Small intestine (tissue), 7 donors: ENCODE measurements around the gene PDE8B. TPM values are rescaled to one million over a fixed set of nuclear protein-coding genes. Genes with fewer than 3 reads are reported as not detected.

Source experiments
- DNase-seq, 2 donors: peaks; one replicate each; pipeline versions ENCODE4 v3.0.0 to v3.0.0-alpha.2; 2013
- FAIRE-seq: peaks from 2 replicates; lab custom pipeline; 2012; peaks lifted over from hg19 to GRCh38; lab: Jason Lieb, UNC
- H3K27ac ChIP-seq, 3 donors: one replicate each; pipeline ENCODE4 v1.5.1; 2013; ENCODE audit warnings: low read length in 2 of 3, mild to moderate bottlenecking in 2 of 3, control low read depth in 1 of 3, inconsistent platforms in 1 of 3, low read depth in 1 of 3, moderate library complexity in 1 of 3
- H3K27me3 ChIP-seq, 3 donors: one replicate each; pipeline ENCODE4 v1.6.1; 2013; ENCODE audit warnings: low read length in 3 of 3, inconsistent platforms in 1 of 3; ENCODE audit not compliant: control insufficient read depth in 3 of 3, insufficient read depth in 3 of 3
- H3K36me3 ChIP-seq, 3 donors: one replicate each; pipeline ENCODE4 v1.6.1; 2013; ENCODE audit warnings: low read length in 3 of 3, inconsistent platforms in 1 of 3, low read depth in 1 of 3, mild to moderate bottlenecking in 1 of 3, moderate library complexity in 1 of 3; ENCODE audit not compliant: control insufficient read depth in 3 of 3, insufficient read depth in 2 of 3
- H3K4me1 ChIP-seq, 3 donors: one replicate each; pipeline ENCODE4 v1.6.1; 2013; ENCODE audit warnings: low read length in 2 of 3, inconsistent platforms in 1 of 3, low read depth in 1 of 3, mild to moderate bottlenecking in 1 of 3, moderate library complexity in 1 of 3; ENCODE audit not compliant: control insufficient read depth in 3 of 3, insufficient read depth in 2 of 3
- H3K4me3 ChIP-seq, 3 donors: one replicate each; pipeline ENCODE4 v1.5.1; 2013; ENCODE audit warnings: low read length in 3 of 3, control low read depth in 1 of 3, inconsistent platforms in 1 of 3, low read depth in 1 of 3, mild to moderate bottlenecking in 1 of 3, moderate library complexity in 1 of 3
- H3K9me3 ChIP-seq, 2 donors: one replicate each; pipeline ENCODE4 v1.6.1; 2013; ENCODE audit warnings: low read depth in 1 of 2, low read length in 1 of 2; ENCODE audit not compliant: control insufficient read depth in 2 of 2, insufficient read depth in 1 of 2
- WGBS, 3 donors: extraction: QIAGEN DNeasy Blood & Tissue Kit; methylation state at CpG; one replicate each; pipeline ENCODE4 v1.1.7; 2013; 5-methylcytosine and 5-hydroxymethylcytosine counted together
- polyA plus RNA-seq, 4 donors: library from polyadenylated mRNA; stranded (reverse) in 3 of 4; unstranded in 1 of 4; fragments of 200-250 nt in 3 of 4; fragments of 120-200 nt in 1 of 4; gene quantifications; one replicate each; pipeline versions ENCODE4 v1.2.1 to v1.2.3, GENCODE V29; 2013
- donor health status: healthy with polysubstance abuse.
- donor health status: control.
- donor health status: control.
- donor health status: Bipolar disorder and iron deficiency.
- donor health status: healthy.

The PDE8B gene
- polyA plus RNA-seq, 4 donors = 0.22 to 1.5 (median 0.99) TPM

DNA sequence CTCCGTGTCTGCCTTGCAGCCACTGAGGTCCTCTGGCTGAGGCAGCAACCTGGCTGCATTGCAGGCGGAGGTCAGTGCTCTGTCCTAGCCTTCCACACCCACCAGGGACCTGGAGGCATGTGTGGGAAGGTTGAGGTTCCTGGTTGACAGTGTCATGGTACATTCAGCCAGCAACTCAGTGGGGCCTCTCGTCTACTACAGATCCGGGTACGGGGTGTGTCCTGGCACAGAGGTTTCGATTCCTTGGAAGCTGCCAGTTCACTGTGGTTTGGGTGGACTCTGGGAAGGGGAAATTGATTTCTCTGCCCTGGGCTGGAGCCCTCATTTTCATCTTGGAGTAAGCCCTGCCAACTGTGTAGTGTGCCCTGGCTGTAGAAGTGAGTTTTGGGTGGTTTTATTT, 45.1 kb downstream of the PDE8B start:
- DNase-seq (no peak), FAIRE-seq (no peak)
- WGBS, 3 donors = 72 to 74% (median 73%) methylated on average over 6 of the region's 6 CpGs

GRCh38 chr5:77256406-77256805, 45.9 kb downstream of the PDE8B start:
- DNase-seq (no peak), FAIRE-seq (no peak)
- Histone ChIP-seq H3K27me3 (peaks cover 0 to 2% (median 0%) of the 10 kb centered on the region in 3 donors), H3K4me1 (no peaks in the 10 kb centered on the region), H3K9me3 (no peaks in the 10 kb centered on the region), H3K4me3 (no peak overlapping the region), H3K27ac (no peak overlapping the region), H3K36me3 (no peaks in the 10 kb centered on the region)
- 96 to 99% (median 97%) methylated on average over 1 of the region's 1 CpG for WGBS, 3 donors

More for the DNA sequence above, 45.1 kb downstream of the PDE8B start:
- no peak overlapping the region for H3K4me3 ChIP-seq
- H3K27me3 ChIP-seq = peaks cover 0 to 2% (median 0%) of the 10 kb centered on the region in 3 donors
- H3K4me1 ChIP-seq = no peaks in the 10 kb centered on the region
- no peaks in the 10 kb centered on the region for H3K36me3 ChIP-seq
- no peaks in the 10 kb centered on the region for H3K9me3 ChIP-seq
- no peak overlapping the region for H3K27ac ChIP-seq

DNA sequence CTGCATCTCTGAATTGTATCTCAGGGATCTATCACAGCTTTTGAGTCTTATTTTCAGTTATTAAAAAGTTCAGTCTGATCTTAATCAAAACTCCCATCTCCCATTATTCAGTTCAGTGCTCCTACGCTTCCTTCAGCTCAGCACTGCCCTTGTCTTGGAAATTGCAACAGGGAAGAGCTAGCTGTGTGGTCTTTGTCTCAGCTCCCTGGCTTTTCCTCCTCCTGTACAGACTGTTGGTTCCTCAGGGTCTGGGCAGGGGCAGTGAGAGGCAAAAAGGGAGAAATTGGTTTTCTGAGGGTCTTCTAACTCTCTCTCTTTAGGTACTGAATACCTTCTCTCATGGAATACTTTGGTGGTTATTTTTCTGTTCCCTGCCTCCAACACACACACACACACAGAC, 48.2 kb downstream of the PDE8B start:
- H3K4me3 ChIP-seq = no peak overlapping the region
- WGBS, 3 donors = 83 to 97% (median 86%) methylated on average over 1 of the region's 1 CpG
- DNase-seq = no peak
- H3K36me3 ChIP-seq = no peaks in the 10 kb centered on the region
- no peak overlapping the region for H3K27ac ChIP-seq
- H3K4me1 ChIP-seq = no peaks in the 10 kb centered on the region
- H3K27me3 ChIP-seq = peaks cover 0 to 2% (median 0%) of the 10 kb centered on the region in 3 donors
- no peak for FAIRE-seq
- no peaks in the 10 kb centered on the region for H3K9me3 ChIP-seq

DNA sequence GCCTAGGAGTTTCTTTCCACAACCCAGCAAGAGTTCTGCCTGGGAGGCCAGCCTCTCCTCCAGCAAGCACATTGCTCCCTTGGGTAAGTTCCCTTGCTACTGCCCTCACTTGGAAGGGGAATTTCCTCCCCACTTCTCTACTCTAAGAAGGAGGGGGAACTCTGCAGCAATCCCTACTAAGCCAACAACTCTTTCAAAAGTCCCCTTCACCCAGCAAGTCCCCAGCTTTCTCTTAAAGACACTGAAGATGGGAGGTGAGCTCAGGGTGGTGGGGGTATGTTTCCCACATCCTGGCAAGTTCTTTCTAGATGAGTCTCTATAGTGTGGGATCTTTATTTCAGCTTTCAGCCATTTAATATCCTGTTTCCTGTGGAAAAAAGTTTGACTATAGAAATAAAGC, 49.0 kb downstream of the PDE8B start:
- Histone ChIP-seq H3K27ac (no peak overlapping the region), H3K36me3 (no peaks in the 10 kb centered on the region), H3K4me1 (no peaks in the 10 kb centered on the region), H3K27me3 (peaks cover 0 to 2% (median 0%) of the 10 kb centered on the region in 3 donors), H3K9me3 (no peaks in the 10 kb centered on the region), H3K4me3 (no peak overlapping the region)
- no peak for DNase-seq
- no peak for FAIRE-seq

DNA sequence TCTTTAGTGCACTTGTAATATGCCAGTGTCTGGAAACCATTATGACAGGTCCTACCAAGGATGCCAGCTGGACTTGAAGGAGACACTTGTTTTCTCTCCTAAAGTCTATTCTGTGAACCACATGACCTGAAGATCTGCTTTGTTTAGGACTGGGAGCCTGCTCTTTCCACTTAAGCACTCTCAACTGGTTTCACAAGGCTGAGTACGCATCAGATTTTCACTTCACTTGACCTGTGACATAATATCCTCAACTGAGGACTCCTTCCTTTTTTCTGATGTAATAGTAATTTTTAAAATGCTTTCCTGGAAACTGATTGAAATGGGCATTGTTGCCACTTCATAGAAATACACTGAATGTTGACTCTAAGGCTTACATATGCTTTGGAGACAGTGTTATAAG, 52.2 kb downstream of the PDE8B start:
- Histone ChIP-seq H3K27me3 (no peaks in the 10 kb centered on the region), H3K9me3 (no peaks in the 10 kb centered on the region), H3K4me3 (no peak overlapping the region), H3K27ac (no peak overlapping the region), H3K36me3 (no peaks in the 10 kb centered on the region), H3K4me1 (no peaks in the 10 kb centered on the region)
- FAIRE-seq = no peak
- no peak for DNase-seq
- 72 to 86% (median 85%) methylated on average over 1 of the region's 1 CpG for WGBS, 3 donors

GRCh38 chr5:77266291-77266690, 55.8 kb downstream of the PDE8B start:
- FAIRE-seq = no peak
- H3K36me3 ChIP-seq = no peaks in the 10 kb centered on the region
- no peak overlapping the region for H3K4me3 ChIP-seq
- H3K27ac ChIP-seq = no peak overlapping the region
- H3K27me3 ChIP-seq = no peaks in the 10 kb centered on the region
- no peaks in the 10 kb centered on the region for H3K4me1 ChIP-seq
- DNase-seq = no peak
- no peaks in the 10 kb centered on the region for H3K9me3 ChIP-seq
- WGBS, 3 donors = 83 to 87% (median 85%) methylated on average over 2 of the region's 2 CpGs

GRCh38 chr5:77267496-77267895, 57.0 kb downstream of the PDE8B start:
- H3K4me1 ChIP-seq = no peaks in the 10 kb centered on the region
- no peaks in the 10 kb centered on the region for H3K27me3 ChIP-seq
- 52 to 79% (median 78%) methylated on average over 3 of the region's 3 CpGs for WGBS, 3 donors
- FAIRE-seq (no peak), DNase-seq (no peak)
- no peaks in the 10 kb centered on the region for H3K9me3 ChIP-seq
- no peak overlapping the region for H3K4me3 ChIP-seq
- H3K27ac ChIP-seq = no peak overlapping the region
- no peaks in the 10 kb centered on the region for H3K36me3 ChIP-seq

- WGBS, 3 donors = 14 to 57% (median 14%) methylated on average over 1 of the region's 1 CpG
- FAIRE-seq = no peak
- no peaks in the 10 kb centered on the region for H3K27me3 ChIP-seq
Measured at GRCh38 chr5:77272206-77272605, 61.7 kb downstream of the PDE8B start.

DNA sequence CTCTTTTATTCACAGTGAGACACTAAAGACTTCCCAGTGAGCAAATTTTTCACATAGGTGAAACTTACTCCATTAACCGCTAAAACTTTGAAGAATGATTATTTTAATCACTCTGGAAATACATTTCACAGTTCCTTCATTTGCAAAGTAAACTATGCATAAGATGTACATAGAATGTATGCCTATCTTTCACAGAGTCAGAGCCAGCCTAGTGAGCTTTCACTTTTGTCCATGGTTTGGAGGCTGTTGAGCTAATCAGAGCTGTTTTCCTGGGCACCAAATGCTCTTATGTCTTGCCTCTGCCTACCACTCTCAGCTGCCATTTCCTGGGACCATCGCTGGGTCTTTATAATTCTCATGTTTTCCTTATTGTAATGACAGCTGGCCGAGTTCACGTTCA, 67.3 kb downstream of the PDE8B start:
- no peak for FAIRE-seq
- H3K36me3 ChIP-seq = no peaks in the 10 kb centered on the region
- H3K4me1 ChIP-seq = no peaks in the 10 kb centered on the region
- H3K4me3 ChIP-seq = no peak overlapping the region
- no peaks in the 10 kb centered on the region for H3K27me3 ChIP-seq
- H3K9me3 ChIP-seq = no peaks in the 10 kb centered on the region
- WGBS, 3 donors = 82 to 85% (median 84%) methylated on average over 4 of the region's 4 CpGs
- DNase-seq = no peak
- H3K27ac ChIP-seq = no peak overlapping the region

More at GRCh38 chr5:77272206-77272605, 61.7 kb downstream of the PDE8B start:
- Histone ChIP-seq H3K27ac (no peak overlapping the region), H3K4me3 (no peak overlapping the region), H3K4me1 (no peaks in the 10 kb centered on the region), H3K36me3 (no peaks in the 10 kb centered on the region), H3K9me3 (no peaks in the 10 kb centered on the region)
- DNase-seq = no peak
